Measurements from ENCODE around the gene ANKRD63. TPM values are rescaled to one million over a fixed set of nuclear protein-coding genes. Genes with fewer than 3 reads are reported as not detected.

ANKRD63 gene
- total RNA-seq, 2 donors from 2014 or later, result not detected

GRCh38 chr15:40267670-40268069 is 15.2 kb downstream of the ANKRD63 start:
- no peak for ATAC-seq
- TF ChIP-seq CTCF (IDR thresholded peaks at IDR 0.05) (no peak), POLR2A (IDR thresholded peaks at IDR 0.05) (no peak)
- intact Hi-C loops (cut with DNase I), result no loop called here

GRCh38 chr15:40266828-40267304 is 16.0 kb downstream of the ANKRD63 start:
- DNase-seq, result peak in 3 of 4 donors; percentile 33 to 55 (median 33)
- no peaks in the 10 kb centered on the region for H3K27me3 ChIP-seq
- intact Hi-C loops (cut with DNase I), result no loop called here

More at GRCh38 chr15:40267670-40268069, 15.2 kb downstream of the ANKRD63 start:
- H3K27ac ChIP-seq, result no peak overlapping the region
- no peak overlapping the region for H3K4me3 ChIP-seq
- H3K27me3 ChIP-seq, result no peaks in the 10 kb centered on the region
- 72 to 92% methylated on average over 2 to 3 of the region's 4 CpGs for whole genome bisulfite sequencing, 2 donors
- H3K36me3 ChIP-seq (replicated peaks in 1 of 2; ENCODE audit: insufficient read depth in 1 of 2, low read depth in 2 of 2), result no peaks in the 10 kb centered on the region
- DNase-seq, result no peak
- H3K4me1 ChIP-seq, result peaks cover 8% of the 10 kb centered on the region
- no peaks in the 10 kb centered on the region for H3K9me3 ChIP-seq

GRCh38 chr15:40265875-40266274 is 17.0 kb downstream of the ANKRD63 start:
- 80 to 91% methylated on average over 1 to 15 of the region's 20 CpGs for WGBS, 2 donors
- ATAC-seq, result no peak
- intact Hi-C loops (cut with DNase I), result no loop called here

More at GRCh38 chr15:40266828-40267304, 16.0 kb downstream of the ANKRD63 start:
- no peaks in the 10 kb centered on the region for H3K36me3 ChIP-seq (replicated peaks in 1 of 2; ENCODE audit: insufficient read depth in 1 of 2, low read depth in 2 of 2)
- H3K9me3 ChIP-seq, result no peaks in the 10 kb centered on the region
- H3K27ac ChIP-seq, result no peak overlapping the region
- H3K4me1 ChIP-seq, result peaks cover 8% of the 10 kb centered on the region
- no peak for TF ChIP-seq POLR2A (IDR thresholded peaks at IDR 0.05)
- no peak for TF ChIP-seq CTCF (IDR thresholded peaks at IDR 0.05)
- no peak for ATAC-seq
- no peak overlapping the region for H3K4me3 ChIP-seq
- 73 to 78% methylated on average over 5 to 7 of the region's 7 CpGs for WGBS, 2 donors

GRCh38 chr15:40265355-40265754 is 17.5 kb downstream of the ANKRD63 start:
- Histone ChIP-seq H3K4me3 (no peak overlapping the region), H3K4me1 (peaks cover 8% of the 10 kb centered on the region), H3K9me3 (no peaks in the 10 kb centered on the region), H3K27me3 (no peaks in the 10 kb centered on the region), H3K27ac (no peak overlapping the region), H3K36me3 (replicated peaks in 1 of 2; ENCODE audit: insufficient read depth in 1 of 2, low read depth in 2 of 2) (no peaks in the 10 kb centered on the region)
- TF ChIP-seq CTCF (IDR thresholded peaks at IDR 0.05), result no peak
- DNase-seq, result no peak
- ATAC-seq, result no peak
- intact Hi-C loops (cut with DNase I), result no loop called here
- WGBS, 2 donors, result 86 to 94% methylated on average over 2 to 10 of the region's 10 CpGs

More at GRCh38 chr15:40265875-40266274, 17.0 kb downstream of the ANKRD63 start:
- Histone ChIP-seq H3K27ac (no peak overlapping the region), H3K4me1 (peaks cover 8% of the 10 kb centered on the region), H3K9me3 (no peaks in the 10 kb centered on the region), H3K4me3 (no peak overlapping the region), H3K36me3 (replicated peaks in 1 of 2; ENCODE audit: insufficient read depth in 1 of 2, low read depth in 2 of 2) (no peaks in the 10 kb centered on the region), H3K27me3 (no peaks in the 10 kb centered on the region)
- DNase-seq, result no peak
- TF ChIP-seq CTCF (IDR thresholded peaks at IDR 0.05), result no peak
- TF ChIP-seq POLR2A (IDR thresholded peaks at IDR 0.05), result no peak
